Esophagus (tissue), 2 donors: ENCODE data around the gene SQOR. TPM values are rescaled to one million over a fixed set of nuclear protein-coding genes. Genes with fewer than 3 reads are reported as not detected.

Source experiments
- H3K27ac ChIP-seq, 2 donors: one replicate each; pipeline ENCODE4 v1.5.1; 2013; ENCODE audit warnings: low read depth in 2 of 2, mild to moderate bottlenecking in 2 of 2, inconsistent platforms in 1 of 2, low read length in 1 of 2, moderate library complexity in 1 of 2
- H3K27me3 ChIP-seq, 2 donors: one replicate each; pipeline ENCODE4 v1.6.1; 2013; ENCODE audit warnings: low read length in 2 of 2, control low read depth in 1 of 2, mild to moderate bottlenecking in 1 of 2; ENCODE audit not compliant: insufficient read depth in 2 of 2, control insufficient read depth in 1 of 2
- H3K36me3 ChIP-seq, 2 donors: one replicate each; pipeline ENCODE4 v1.6.1; 2013; ENCODE audit warnings: low read length in 1 of 2; ENCODE audit not compliant: control insufficient read depth in 2 of 2, insufficient read depth in 2 of 2
- H3K4me1 ChIP-seq, 2 donors: one replicate each; pipeline ENCODE4 v1.6.1; 2013; ENCODE audit warnings: low read length in 1 of 2; ENCODE audit not compliant: control insufficient read depth in 2 of 2, insufficient read depth in 2 of 2
- H3K4me3 ChIP-seq, 2 donors: one replicate each; pipeline ENCODE4 v1.5.1; 2013; ENCODE audit warnings: low read length in 2 of 2, mild to moderate bottlenecking in 2 of 2, low read depth in 1 of 2, moderate library complexity in 1 of 2
- H3K9me3 ChIP-seq, 2 donors: one replicate each; pipeline ENCODE4 v1.6.1; 2013; ENCODE audit warnings: mild to moderate bottlenecking in 2 of 2, low read depth in 1 of 2, low read length in 1 of 2, moderate library complexity in 1 of 2; ENCODE audit not compliant: control insufficient read depth in 2 of 2, insufficient read depth in 1 of 2
- WGBS, 2 donors: extraction: QIAGEN DNeasy Blood & Tissue Kit; methylation state at CpG; one replicate each; pipeline ENCODE4 v1.1.7; 2013; 5-methylcytosine and 5-hydroxymethylcytosine counted together
- polyA plus RNA-seq, 2 donors: library from polyadenylated mRNA; stranded (reverse); fragments of 200-250 nt; gene quantifications; one replicate each; pipeline ENCODE4 v1.2.3, GENCODE V29; 2013
- donor health status: healthy with polysubstance abuse.
- donor health status: Bipolar disorder and iron deficiency.

SQOR gene
- polyA plus RNA-seq, 2 donors = 75.6 to 88.4 TPM

DNA sequence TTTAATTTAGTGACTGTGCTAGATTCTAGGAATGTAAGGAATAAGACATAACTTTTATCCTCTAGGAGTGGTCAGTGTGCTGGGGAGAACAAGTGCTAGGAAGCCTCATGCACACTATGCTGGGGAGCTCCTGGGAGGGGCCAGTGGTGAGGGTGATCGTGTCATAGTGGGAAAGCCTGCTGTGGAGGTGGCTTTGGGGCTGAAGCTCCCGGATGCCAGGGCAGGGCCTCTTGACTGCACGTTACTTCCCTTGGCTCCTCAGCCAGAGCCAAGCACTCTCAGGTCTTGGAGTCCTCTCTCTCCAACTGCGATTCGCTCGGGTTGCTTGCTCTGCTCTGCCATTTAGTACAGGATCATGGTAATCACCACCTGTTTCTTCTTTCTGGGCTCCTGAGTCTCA is 33.6 kb downstream of the SQOR start:
- WGBS, 2 donors = 83 to 90% methylated on average over 6 of the region's 6 CpGs
- Histone ChIP-seq H3K9me3 (no peaks in the 10 kb centered on the region), H3K36me3 (peaks cover 2 to 14% of the 10 kb centered on the region in 2 donors), H3K27ac (no peak overlapping the region), H3K27me3 (no peaks in the 10 kb centered on the region), H3K4me3 (no peak overlapping the region), H3K4me1 (no peaks in the 10 kb centered on the region)

DNA sequence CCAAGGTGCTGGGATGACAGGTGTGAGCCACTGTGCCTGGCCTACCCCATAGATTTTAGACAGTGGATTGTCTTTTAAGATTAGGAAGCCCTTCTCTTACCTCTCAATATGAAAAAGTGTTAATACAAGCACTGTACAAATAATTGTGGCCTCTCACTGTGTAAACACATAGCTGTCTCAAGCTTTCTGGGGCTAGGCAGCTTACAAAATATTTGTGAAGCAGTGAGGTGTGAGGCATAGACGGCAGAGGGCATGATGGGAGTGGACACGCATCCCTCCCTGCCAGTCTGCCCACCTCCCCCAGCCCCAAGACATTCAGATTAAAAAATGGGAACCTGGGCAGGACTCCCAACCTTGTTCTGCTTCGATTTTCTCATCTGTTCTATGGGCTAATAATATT is 34.6 kb downstream of the SQOR start:
- Histone ChIP-seq H3K36me3 (peaks cover 0 to 11% of the 10 kb centered on the region in 2 donors), H3K27ac (peak overlapping the region in 1 of 2 donors; percentile 0), H3K27me3 (no peaks in the 10 kb centered on the region), H3K4me3 (no peak overlapping the region), H3K4me1 (no peaks in the 10 kb centered on the region), H3K9me3 (no peaks in the 10 kb centered on the region)
- 82 to 83% methylated on average over 3 of the region's 3 CpGs for WGBS, 2 donors

DNA sequence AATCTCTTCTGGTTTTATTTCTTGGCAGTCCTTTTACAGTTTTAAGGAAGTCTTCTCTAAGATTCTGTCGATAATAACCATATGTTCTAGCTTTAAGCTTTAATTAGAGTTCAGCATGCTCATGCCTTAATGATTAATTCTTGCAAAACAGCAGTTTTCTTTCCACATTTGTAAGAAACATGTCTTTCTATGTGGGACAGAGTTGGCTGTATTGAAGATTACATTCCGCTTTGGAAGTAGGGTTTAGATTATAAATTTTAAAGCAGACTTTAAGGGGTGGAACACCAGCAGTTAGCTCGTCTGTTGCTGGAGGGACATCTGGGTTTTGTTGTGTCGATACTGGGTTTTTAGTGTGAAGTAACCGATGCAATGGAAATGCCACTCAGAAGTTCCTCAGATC is 35.3 kb downstream of the SQOR start:
- Histone ChIP-seq H3K27me3 (no peaks in the 10 kb centered on the region), H3K4me3 (no peak overlapping the region), H3K9me3 (no peaks in the 10 kb centered on the region), H3K4me1 (no peaks in the 10 kb centered on the region), H3K27ac (no peak overlapping the region), H3K36me3 (peaks cover 0 to 6% of the 10 kb centered on the region in 2 donors)
- 74 to 82% methylated on average over 5 of the region's 5 CpGs for WGBS, 2 donors

DNA sequence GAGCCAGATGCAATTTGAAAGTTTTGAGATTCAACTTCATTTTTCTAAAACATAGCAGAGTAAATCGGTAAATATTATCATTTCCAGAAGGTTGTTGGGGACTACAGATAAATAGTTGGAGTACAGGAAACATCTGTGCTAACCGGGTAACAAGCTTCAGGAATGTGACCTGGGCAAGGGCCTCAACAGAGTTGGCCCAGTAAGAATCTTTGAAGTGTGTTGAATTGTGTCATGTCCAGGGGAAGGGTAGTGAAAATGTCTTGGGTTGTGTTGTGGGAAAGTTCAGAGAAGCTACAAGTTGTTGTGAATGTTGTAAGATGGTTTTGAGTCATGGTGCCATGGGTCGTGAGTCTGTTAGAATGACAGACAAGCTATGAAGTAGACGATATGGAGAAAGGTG is 35.7 kb downstream of the SQOR start:
- Histone ChIP-seq H3K4me3 (no peak overlapping the region), H3K36me3 (peaks cover 0 to 6% of the 10 kb centered on the region in 2 donors), H3K27me3 (no peaks in the 10 kb centered on the region), H3K27ac (no peak overlapping the region), H3K9me3 (no peaks in the 10 kb centered on the region), H3K4me1 (no peaks in the 10 kb centered on the region)
- WGBS, 2 donors = 76 to 83% methylated on average over 4 of the region's 4 CpGs

DNA sequence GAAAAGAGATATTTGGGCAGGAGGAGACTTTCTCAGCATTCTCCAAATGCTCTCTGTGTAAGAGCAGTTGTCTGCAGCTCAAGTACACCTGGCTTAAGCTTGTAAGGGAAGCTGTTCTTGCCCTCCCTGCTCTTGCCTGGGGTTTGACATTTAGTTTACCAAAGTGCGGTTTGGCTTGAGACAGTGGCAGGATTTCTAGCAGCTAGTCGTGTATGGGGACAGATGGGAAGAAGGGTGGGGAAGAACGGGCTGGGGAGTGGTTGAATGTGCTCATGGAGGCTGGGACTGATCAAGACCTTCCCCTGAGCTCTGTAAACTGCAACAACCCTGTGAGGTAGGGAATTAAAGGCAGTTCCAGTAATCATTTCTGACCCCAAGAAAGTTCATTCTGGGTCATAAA is 39.8 kb downstream of the SQOR start:
- Histone ChIP-seq H3K27me3 (no peaks in the 10 kb centered on the region), H3K4me1 (no peaks in the 10 kb centered on the region), H3K4me3 (no peak overlapping the region), H3K36me3 (peaks cover 0 to 12% of the 10 kb centered on the region in 2 donors), H3K27ac (no peak overlapping the region), H3K9me3 (no peaks in the 10 kb centered on the region)
- 71 to 72% methylated on average over 3 of the region's 3 CpGs for WGBS, 2 donors

DNA sequence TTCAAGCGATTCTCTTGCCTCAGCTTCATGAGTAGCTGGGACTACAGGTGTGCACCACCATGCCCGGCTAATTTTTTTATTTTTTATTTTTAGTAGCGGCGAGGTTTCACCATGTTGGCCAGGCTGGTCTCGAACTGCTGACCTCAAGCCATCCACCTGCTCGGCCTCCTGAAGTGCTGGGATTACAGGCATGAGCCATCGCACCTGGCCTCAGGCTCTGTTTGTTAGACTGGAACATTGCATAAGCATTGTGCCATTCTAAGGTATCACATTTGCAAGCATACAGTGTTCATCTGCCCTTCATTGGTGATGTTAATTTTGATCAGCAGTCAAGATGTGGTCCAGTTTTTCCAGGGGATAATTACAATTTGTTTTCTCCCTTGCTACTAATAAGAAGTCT is 43.0 kb downstream of the SQOR start:
- H3K27ac ChIP-seq = no peak overlapping the region
- no peaks in the 10 kb centered on the region for H3K27me3 ChIP-seq
- H3K36me3 ChIP-seq = peaks cover 0 to 14% of the 10 kb centered on the region in 2 donors
- no peaks in the 10 kb centered on the region for H3K4me1 ChIP-seq
- H3K9me3 ChIP-seq = no peaks in the 10 kb centered on the region
- H3K4me3 ChIP-seq = no peak overlapping the region
- whole genome bisulfite sequencing, 2 donors = 94 to 95% methylated on average over 7 of the region's 7 CpGs

DNA sequence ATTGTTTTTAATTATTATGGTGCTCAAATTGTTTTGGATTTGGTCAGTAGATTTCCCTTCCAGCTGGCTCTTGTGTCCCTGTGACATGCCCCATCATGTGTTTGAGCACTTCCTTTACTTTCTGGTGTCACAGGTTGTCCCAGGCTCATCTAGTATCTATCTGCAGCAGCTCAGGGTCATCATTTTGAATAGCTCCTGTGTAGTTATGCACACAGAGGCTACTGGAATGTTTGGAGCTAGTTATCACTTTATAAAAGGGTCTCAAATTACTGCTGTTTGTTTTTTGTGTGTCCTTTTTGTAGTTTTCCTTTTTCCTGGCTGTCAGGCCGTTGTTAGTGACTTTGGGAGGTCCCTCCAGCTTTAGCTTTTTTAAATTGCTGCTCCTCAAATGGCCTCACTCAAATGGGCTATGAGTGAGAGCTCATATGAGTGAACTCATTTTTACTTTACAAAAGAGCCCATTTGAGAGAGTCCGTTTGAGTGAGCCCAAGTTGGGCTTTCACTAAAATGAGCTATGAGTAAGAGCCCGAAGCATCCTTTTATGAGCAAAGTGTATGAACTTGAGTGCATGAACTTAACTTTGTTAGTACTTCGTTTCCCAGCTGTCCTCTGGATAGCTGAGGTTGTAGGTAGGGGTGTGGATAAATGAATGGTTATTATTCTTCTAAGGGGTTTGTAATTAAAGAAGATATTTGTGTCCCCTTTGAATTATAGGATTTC is 43.8 kb downstream of the SQOR start:
- 76 to 89% methylated on average over 4 of the region's 4 CpGs for WGBS, 2 donors
- H3K36me3 ChIP-seq = peaks cover 2 to 19% of the 10 kb centered on the region in 2 donors
- no peaks in the 10 kb centered on the region for H3K4me1 ChIP-seq
- no peak overlapping the region for H3K4me3 ChIP-seq
- no peaks in the 10 kb centered on the region for H3K27me3 ChIP-seq
- no peaks in the 10 kb centered on the region for H3K9me3 ChIP-seq
- H3K27ac ChIP-seq = no peak overlapping the region

DNA sequence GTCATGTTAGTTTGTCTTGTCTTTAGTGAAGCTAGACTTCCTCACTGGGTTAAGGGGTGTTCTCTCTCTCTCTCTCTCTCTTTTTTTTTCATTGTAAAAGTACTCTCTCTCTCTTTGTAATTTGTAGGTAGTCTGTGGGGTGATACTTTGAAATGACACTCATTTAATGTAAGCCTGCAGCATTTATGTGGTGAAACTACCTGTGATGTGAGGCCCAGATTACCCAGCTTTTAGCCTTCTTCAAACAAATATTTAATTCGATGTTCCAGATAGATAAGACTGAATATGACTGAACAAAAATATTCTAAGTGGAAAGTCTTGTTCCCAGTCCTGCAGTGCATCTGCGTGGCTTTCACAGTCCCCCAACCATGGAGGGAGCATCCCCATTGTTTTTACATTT is 49.7 kb downstream of the SQOR start:
- no peaks in the 10 kb centered on the region for H3K4me1 ChIP-seq
- H3K27ac ChIP-seq = no peak overlapping the region
- no peaks in the 10 kb centered on the region for H3K9me3 ChIP-seq
- WGBS, 2 donors = 81 to 85% methylated on average over 2 of the region's 2 CpGs
- H3K36me3 ChIP-seq = peaks cover 10 to 31% of the 10 kb centered on the region in 2 donors
- H3K4me3 ChIP-seq = no peak overlapping the region
- H3K27me3 ChIP-seq = no peaks in the 10 kb centered on the region

DNA sequence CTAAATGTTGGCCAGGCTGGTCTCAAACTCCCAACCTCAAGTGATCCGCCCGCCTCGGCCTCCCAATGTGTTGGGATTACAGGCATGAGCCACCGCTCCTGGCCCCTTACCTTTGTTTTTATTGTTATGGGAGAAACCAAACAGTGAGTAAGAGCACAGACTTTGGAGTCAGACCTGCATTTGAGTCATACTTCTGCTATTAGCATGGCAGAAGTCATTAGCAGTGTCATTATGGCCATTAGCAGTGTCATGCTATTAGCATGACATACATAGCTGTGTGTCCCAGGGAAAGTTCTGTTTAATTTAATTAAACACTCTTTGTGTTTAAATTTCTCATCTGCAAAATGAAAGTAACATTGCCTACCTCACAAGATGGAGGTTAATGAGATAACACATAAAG is 54.8 kb downstream of the SQOR start:
- Histone ChIP-seq H3K27ac (no peak overlapping the region), H3K36me3 (peaks cover 8 to 34% of the 10 kb centered on the region in 2 donors), H3K9me3 (no peaks in the 10 kb centered on the region), H3K27me3 (no peaks in the 10 kb centered on the region), H3K4me1 (no peaks in the 10 kb centered on the region), H3K4me3 (no peak overlapping the region)
- 94 to 96% methylated on average over 4 of the region's 4 CpGs for WGBS, 2 donors

DNA sequence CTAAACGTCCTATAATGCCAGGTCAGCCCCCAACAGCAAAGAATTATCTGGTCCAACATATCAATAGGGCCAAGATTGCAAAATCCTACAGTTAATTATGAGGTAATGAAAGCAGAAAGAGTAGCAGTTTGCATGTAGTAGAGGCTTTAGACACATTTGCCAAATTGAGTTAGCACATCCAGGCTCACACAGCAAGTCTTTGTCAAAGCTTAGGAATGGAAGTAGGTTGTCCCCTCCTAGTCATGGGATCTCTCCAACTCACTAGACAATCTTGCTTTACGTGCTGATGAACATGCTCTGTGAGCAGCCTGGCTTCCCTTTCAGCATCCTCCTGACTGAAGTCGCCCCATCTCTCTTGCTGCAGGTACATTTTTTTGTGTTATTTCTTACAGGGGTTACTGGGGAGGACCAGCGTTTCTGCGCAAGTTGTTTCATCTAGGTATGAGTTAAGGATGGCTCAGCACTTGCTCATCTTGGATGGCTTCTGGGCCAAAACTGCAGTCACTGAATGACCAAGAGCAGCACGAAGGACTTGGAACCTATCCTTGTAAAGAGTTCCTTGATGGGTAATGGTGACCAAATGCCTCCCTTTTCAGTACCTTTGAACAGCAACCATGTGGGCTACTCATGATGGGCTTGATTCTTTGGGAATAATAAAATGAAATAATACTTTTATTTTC is 55.9 kb downstream of the SQOR start:
- 81 to 83% methylated on average over 6 of the region's 6 CpGs for WGBS, 2 donors

More for the DNA sequence above, 55.9 kb downstream of the SQOR start:
- Histone ChIP-seq H3K4me3 (no peak overlapping the region), H3K4me1 (no peaks in the 10 kb centered on the region), H3K27me3 (no peaks in the 10 kb centered on the region), H3K36me3 (peaks cover 3 to 29% of the 10 kb centered on the region in 2 donors), H3K27ac (no peak overlapping the region), H3K9me3 (no peaks in the 10 kb centered on the region)
